Gastroesophageal sphincter (tissue), 4 donors: Measurements from ENCODE around the gene IRX4. TPM values are rescaled to one million over a fixed set of nuclear protein-coding genes. Genes with fewer than 3 reads are reported as not detected.

Experiments used
- ATAC-seq: fragments of 150-250 bp; one replicate; pipeline ENCODE4 v1.9.1; 2016; ENCODE audit warnings: mild to moderate bottlenecking, moderate library complexity
- H3K27ac ChIP-seq, 4 donors: fragments of 200-600 bp; sonication (generic) in 3 of 4; 1 replicate in 3 of 4; 2 replicates in 1 of 4; pipeline ENCODE4 v1.5.1; 2016 to 2019
- H3K27me3 ChIP-seq: fragments of 200-600 bp; sonication (generic); one replicate; pipeline ENCODE4 v1.5.1; 2019
- H3K36me3 ChIP-seq, 2 donors: fragments of 200-600 bp; sonication (generic); one replicate each; pipeline ENCODE4 v1.5.1; 2019; ENCODE audit warnings: control low read depth in 1 of 2
- H3K4me1 ChIP-seq, 3 donors: fragments of 200-600 bp; sonication (generic); 1 replicate in 2 of 3; 2 replicates in 1 of 3; pipeline ENCODE4 v1.5.1; 2016 to 2019; ENCODE audit warnings: control low read depth in 2 of 3
- H3K4me3 ChIP-seq, 2 donors: fragments of 200-600 bp; sonication (generic); one replicate each; pipeline ENCODE4 v1.5.1; 2019; ENCODE audit warnings: mild to moderate bottlenecking in 1 of 2, moderate library complexity in 1 of 2
- H3K9me3 ChIP-seq, 3 donors: fragments of 200-600 bp; sonication (generic); one replicate each; pipeline ENCODE4 v1.5.1; 2017 to 2019; ENCODE audit warnings: control low read depth in 2 of 3
- EP300 ChIP-seq: sonication (generic); formaldehyde crosslinking; IDR thresholded peaks from one replicate; pipeline ENCODE4 v1.6.1; 2017; ENCODE audit warnings: antibody characterized with exemption, mild to moderate bottlenecking
- POLR2A ChIP-seq, 2 donors: fragments of 450-650 bp; IDR thresholded peaks; one replicate each; pipeline ENCODE4 v1.6.1; 2017; ENCODE audit warnings: antibody characterized with exemption in 2 of 2, mild to moderate bottlenecking in 2 of 2, moderate library complexity in 1 of 2
- POLR2AphosphoS5 ChIP-seq: sonication (generic); formaldehyde crosslinking; IDR thresholded peaks from one replicate; pipeline ENCODE4 v1.6.1; 2017; ENCODE audit warnings: antibody characterized with exemption
- WGBS, 2 donors: methylation state at CpG; one replicate each; pipeline ENCODE4 v1.1.5; 2018; ENCODE audit warnings: low coverage in 1 of 2; 5-methylcytosine and 5-hydroxymethylcytosine counted together
- total RNA-seq, 4 donors: library from RNA; depleted of rRNA; stranded (reverse); fragments of >200 nt; gene quantifications; one replicate each; pipeline ENCODE4 v1.1.0, GENCODE V29; 2016
- TF ChIP-seq, protein P1 (sequence below), 4 experiments: fragments of 200-600 bp in 2 of 4; fragments of 450-650 bp in 2 of 4; sonication (generic) in 1 of 4; IDR thresholded peaks; one replicate each; pipeline ENCODE4 v1.5.1; 2017 to 2019; ENCODE audit warnings: antibody characterized with exemption in 4 of 4, mild to moderate bottlenecking in 2 of 4, moderate library complexity in 2 of 4

IRX4 gene
- total RNA-seq, 4 donors from 2014 or later = 0.96 TPM; not detected in 3

DNA sequence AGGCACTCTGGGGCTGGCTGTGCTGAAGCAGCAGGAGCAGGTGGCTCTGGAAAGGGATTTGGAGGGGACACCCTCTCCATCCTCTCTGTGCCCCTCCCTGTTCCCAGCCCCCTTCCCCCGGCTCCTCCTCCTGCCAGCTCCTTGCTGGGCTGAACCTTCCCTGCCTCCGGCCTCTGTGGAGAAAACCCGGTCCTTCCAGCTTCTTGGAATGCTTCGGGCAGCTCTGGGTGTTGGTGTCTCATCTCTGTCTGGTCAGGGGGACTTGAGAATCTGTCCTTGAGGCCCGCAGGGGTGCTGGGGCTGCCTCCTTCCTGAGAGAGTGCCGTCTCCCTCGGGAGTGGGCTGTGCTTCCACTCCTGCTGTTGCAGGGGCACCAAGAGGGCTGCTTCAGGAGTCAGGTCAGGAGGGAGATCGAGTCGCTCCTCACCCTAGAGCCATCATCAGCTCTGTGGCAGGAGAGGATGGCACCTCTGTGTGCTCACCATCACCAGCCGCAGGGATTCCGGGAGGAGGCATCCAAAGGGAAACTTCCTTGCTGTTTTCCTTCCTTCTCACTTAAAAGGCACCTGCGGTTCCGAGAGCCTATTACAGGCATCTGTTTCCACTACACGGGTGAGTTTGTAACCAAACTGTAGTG, 50.9 kb downstream of the IRX4 start:
- ATAC-seq = no peak
- Histone ChIP-seq H3K9me3 (no peaks in the 10 kb centered on the region), H3K27ac (no peak overlapping the region), H3K36me3 (peaks cover 0 to 21% of the 10 kb centered on the region in 2 donors), H3K4me1 (no peaks in the 10 kb centered on the region), H3K4me3 (no peak overlapping the region), H3K27me3 (peaks cover 28% of the 10 kb centered on the region)
- 33 to 57% methylated on average over 4 of the region's 14 CpGs for WGBS, 2 donors
- TF ChIP-seq EP300 (no peak), POLR2AphosphoS5 (no peak), POLR2A (IDR thresholded peaks at IDR 0.05) (no peak)

DNA sequence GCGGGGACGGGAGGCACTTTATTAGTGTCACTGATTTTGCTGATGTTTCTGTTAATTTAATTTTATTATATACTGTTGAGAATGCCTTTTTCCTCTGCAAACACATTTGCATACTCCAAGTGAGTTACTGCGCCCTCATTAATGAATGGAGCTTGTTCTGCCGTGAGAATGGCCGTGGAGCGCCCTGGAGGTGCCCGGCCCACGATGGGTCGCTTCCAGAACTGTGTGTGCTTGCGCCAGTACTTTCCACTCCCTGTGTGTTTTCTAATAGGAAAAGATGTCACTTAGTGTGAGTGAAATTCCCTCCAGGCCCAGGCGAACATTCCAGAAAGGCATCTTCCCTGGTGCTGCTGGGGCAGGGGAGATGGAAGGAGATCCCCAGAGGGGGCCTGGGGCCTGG, 51.5 kb downstream of the IRX4 start:
- Histone ChIP-seq H3K27ac (no peak overlapping the region), H3K27me3 (peaks cover 23% of the 10 kb centered on the region), H3K4me3 (no peak overlapping the region), H3K36me3 (peaks cover 0 to 27% of the 10 kb centered on the region in 2 donors), H3K9me3 (no peaks in the 10 kb centered on the region), H3K4me1 (no peaks in the 10 kb centered on the region)
- TF ChIP-seq, protein P1, sequence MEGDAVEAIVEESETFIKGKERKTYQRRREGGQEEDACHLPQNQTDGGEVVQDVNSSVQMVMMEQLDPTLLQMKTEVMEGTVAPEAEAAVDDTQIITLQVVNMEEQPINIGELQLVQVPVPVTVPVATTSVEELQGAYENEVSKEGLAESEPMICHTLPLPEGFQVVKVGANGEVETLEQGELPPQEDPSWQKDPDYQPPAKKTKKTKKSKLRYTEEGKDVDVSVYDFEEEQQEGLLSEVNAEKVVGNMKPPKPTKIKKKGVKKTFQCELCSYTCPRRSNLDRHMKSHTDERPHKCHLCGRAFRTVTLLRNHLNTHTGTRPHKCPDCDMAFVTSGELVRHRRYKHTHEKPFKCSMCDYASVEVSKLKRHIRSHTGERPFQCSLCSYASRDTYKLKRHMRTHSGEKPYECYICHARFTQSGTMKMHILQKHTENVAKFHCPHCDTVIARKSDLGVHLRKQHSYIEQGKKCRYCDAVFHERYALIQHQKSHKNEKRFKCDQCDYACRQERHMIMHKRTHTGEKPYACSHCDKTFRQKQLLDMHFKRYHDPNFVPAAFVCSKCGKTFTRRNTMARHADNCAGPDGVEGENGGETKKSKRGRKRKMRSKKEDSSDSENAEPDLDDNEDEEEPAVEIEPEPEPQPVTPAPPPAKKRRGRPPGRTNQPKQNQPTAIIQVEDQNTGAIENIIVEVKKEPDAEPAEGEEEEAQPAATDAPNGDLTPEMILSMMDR (IDR thresholded peaks at IDR 0.05) = no peak
- TF ChIP-seq EP300 = no peak
- TF ChIP-seq POLR2A (IDR thresholded peaks at IDR 0.05) = no peak
- TF ChIP-seq POLR2AphosphoS5 = no peak
- 80 to 89% methylated on average over 1 to 9 of the region's 11 CpGs for WGBS, 2 donors
- ATAC-seq = no peak

DNA sequence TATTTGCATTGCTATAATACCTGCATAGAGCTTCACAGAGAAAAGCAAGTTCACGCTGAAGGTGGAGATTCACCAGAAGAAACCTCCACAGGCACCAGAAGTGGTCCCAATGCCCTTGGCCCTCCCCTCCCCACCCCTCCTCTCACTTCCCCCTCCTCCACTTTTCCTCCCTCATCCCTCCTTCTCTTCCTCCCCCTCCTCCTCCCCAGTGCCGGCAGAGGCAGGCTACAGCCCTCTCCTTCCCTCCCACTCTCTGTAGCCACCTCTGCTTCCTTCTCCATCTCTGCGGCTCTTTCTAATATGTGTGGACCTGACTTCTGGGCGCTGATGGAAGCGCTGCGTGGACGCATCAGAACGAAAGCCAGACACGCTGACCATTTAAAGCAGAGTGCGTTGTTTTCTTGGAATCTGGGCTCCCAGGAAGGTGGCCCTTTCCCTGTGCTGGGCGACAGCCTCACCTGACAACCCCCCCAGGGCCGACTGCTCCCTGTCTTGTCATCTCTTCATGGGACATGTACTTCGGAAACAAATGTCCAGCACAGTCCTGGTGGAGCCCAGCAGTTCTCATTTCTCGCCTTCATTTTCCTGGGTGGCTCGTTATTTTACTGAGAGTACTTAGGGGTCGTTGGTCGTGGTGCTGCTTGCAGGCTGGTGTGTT, 52.0 kb downstream of the IRX4 start:
- WGBS, 2 donors = 71 to 82% methylated on average over 7 to 10 of the region's 17 CpGs
- Histone ChIP-seq H3K36me3 (peaks cover 0 to 31% of the 10 kb centered on the region in 2 donors), H3K4me1 (no peaks in the 10 kb centered on the region), H3K27me3 (peaks cover 23% of the 10 kb centered on the region), H3K9me3 (no peaks in the 10 kb centered on the region), H3K27ac (no peak overlapping the region), H3K4me3 (no peak overlapping the region)
- ATAC-seq = no peak
- TF ChIP-seq POLR2AphosphoS5 (no peak), POLR2A (IDR thresholded peaks at IDR 0.05) (no peak), EP300 (no peak)
- TF ChIP-seq, protein P1 (IDR thresholded peaks at IDR 0.05) = no peak

DNA sequence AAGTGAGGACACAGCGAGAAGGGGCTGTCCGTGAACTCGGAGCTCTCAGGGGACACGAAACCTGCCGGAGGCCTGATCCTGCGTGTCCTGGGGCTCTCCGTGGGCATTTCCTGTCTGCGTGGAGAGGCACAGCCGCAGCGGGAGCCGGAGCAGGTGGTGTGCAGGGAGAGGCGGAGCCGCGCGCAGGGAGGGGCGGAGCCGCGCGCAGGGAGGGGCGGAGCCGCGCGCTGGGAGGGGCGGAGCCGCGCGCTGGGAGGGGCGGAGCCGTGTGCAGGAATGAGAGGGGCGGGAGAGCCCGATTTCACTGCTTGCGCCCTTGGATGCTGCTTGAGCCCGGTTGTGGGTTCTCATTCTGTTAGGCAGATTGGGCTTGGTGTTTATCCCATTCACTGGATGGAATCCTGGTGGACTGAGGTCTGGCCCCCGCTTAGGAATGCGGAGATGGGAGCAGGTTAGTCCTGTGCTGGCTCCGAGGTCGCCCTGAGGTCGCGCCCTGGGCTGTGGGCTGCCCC, 54.8 kb downstream of the IRX4 start:
- Histone ChIP-seq H3K27ac (no peak overlapping the region), H3K27me3 (no peaks in the 10 kb centered on the region), H3K9me3 (no peaks in the 10 kb centered on the region), H3K36me3 (peaks cover 0 to 58% of the 10 kb centered on the region in 2 donors), H3K4me1 (no peaks in the 10 kb centered on the region), H3K4me3 (no peak overlapping the region)
- WGBS, 2 donors = 46% methylated on average over 22 of the region's 39 CpGs; no CpG with 5 or more reads in 1 of the 2 donors
- no peak for ATAC-seq
- TF ChIP-seq EP300 (no peak), POLR2AphosphoS5 (no peak), POLR2A (IDR thresholded peaks at IDR 0.05) (no peak)
- TF ChIP-seq, protein P1 (IDR thresholded peaks at IDR 0.05) = no peak

Other genes with a start within 250 kb of the IRX4 start
- gene MRPL36, start 83.1 kb downstream of the IRX4 start, total RNA-seq = 10 to 100 TPM; 37.7 to 63.4 (median 46.7) TPM
- gene NDUFS6, start 81.5 kb downstream of the IRX4 start, total RNA-seq = 10 to 100 TPM; 44.6 to 82.9 (median 51.6) TPM